Astrocyte (in vitro differentiated cells and primary cell): Measurements from ENCODE around the gene KRT83.
A peak's percentile ranks its signal among the peaks of the same experiment; 100 is the strongest.

Experiments
- EZH2 ChIP-seq: IDR thresholded peaks from 2 replicates; pipeline ENCODE4 v1.6.1; 2012; ENCODE audit warnings: mild to moderate bottlenecking, low read length, inconsistent platforms; ENCODE audit not compliant: insufficient read depth
- TF ChIP-seq, protein P1 (sequence below): IDR thresholded peaks from 2 replicates; pipeline ENCODE4 v1.5.1; 2011; ENCODE audit warnings: low read depth, mild to moderate bottlenecking, inconsistent platforms, low read length, moderate library complexity; ENCODE audit not compliant: insufficient read depth

DNA sequence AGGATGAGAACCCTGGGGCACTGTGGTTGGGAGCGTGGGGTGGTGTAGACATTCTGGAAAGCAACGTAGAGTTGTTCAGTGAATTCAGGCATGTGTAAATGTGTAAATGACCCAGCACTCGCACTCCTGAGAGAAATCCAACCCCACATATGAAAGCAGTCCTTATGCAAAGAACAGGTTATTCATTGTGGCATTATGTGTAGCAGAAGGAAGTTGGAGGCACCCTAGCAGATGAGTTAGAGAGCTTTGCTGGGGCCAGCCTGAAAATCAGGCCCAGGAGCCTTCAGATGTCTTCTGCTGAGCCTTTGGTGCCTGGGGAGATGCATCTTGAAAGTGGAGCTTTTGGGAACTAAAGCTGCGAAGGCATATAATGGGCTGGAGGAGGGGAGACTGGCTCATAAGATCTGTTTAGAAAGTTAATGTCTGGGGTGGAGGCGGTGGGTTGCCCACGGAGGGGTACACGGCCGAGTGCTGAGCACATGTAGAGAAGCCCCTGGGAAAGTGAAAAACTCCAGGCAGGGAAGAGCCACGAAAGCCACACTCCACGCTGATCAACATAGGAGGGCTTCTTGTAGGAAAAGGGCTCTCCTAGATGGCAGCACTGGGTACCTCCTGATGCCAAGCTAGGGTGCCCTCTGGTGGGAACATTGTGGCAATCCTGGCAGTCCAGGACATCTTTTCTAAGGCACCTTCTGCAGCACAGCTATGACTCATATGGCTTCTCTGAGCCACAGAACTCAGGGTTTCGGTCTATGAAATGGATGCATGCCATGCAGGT lies 6.0 kb upstream of the KRT83 start:
- TF ChIP-seq, protein P1, sequence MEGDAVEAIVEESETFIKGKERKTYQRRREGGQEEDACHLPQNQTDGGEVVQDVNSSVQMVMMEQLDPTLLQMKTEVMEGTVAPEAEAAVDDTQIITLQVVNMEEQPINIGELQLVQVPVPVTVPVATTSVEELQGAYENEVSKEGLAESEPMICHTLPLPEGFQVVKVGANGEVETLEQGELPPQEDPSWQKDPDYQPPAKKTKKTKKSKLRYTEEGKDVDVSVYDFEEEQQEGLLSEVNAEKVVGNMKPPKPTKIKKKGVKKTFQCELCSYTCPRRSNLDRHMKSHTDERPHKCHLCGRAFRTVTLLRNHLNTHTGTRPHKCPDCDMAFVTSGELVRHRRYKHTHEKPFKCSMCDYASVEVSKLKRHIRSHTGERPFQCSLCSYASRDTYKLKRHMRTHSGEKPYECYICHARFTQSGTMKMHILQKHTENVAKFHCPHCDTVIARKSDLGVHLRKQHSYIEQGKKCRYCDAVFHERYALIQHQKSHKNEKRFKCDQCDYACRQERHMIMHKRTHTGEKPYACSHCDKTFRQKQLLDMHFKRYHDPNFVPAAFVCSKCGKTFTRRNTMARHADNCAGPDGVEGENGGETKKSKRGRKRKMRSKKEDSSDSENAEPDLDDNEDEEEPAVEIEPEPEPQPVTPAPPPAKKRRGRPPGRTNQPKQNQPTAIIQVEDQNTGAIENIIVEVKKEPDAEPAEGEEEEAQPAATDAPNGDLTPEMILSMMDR: peak; percentile 96
- no peak for TF ChIP-seq EZH2
